Stomach smooth muscle (tissue), 2 donors: Measurements from ENCODE around the gene CDK5R1.

ENCODE experiments used
- H3K27ac ChIP-seq: one replicate; pipeline ENCODE4 v1.7.0; 2013; ENCODE audit warnings: mild to moderate bottlenecking, low read length, inconsistent platforms
- H3K27me3 ChIP-seq, 2 donors: one replicate each; pipeline ENCODE4 v1.7.0; 2013; ENCODE audit warnings: low read length in 2 of 2; ENCODE audit not compliant: insufficient read depth in 2 of 2, control insufficient read depth in 1 of 2
- H3K36me3 ChIP-seq, 2 donors: one replicate each; pipeline ENCODE4 v1.7.0; 2013; ENCODE audit warnings: low read length in 2 of 2; ENCODE audit not compliant: control insufficient read depth in 2 of 2, insufficient read depth in 2 of 2
- H3K4me1 ChIP-seq: one replicate; pipeline ENCODE4 v1.7.0; 2013; ENCODE audit warnings: low read length; ENCODE audit not compliant: control insufficient read depth, insufficient read depth
- H3K4me3 ChIP-seq, 2 donors: one replicate each; pipeline ENCODE4 v1.7.0; 2013; ENCODE audit warnings: low read length in 2 of 2
- H3K9ac ChIP-seq, 2 donors: one replicate each; pipeline ENCODE4 v1.7.0; 2013; ENCODE audit warnings: low read length in 2 of 2, mild to moderate bottlenecking in 1 of 2
- H3K9me3 ChIP-seq, 2 donors: one replicate each; pipeline ENCODE4 v1.7.0; 2013; ENCODE audit warnings: low read length in 2 of 2; ENCODE audit not compliant: control insufficient read depth in 2 of 2
- donor health status: healthy.
- donor health status: Pancreatic carcinoma.

CDK5R1 gene

DNA sequence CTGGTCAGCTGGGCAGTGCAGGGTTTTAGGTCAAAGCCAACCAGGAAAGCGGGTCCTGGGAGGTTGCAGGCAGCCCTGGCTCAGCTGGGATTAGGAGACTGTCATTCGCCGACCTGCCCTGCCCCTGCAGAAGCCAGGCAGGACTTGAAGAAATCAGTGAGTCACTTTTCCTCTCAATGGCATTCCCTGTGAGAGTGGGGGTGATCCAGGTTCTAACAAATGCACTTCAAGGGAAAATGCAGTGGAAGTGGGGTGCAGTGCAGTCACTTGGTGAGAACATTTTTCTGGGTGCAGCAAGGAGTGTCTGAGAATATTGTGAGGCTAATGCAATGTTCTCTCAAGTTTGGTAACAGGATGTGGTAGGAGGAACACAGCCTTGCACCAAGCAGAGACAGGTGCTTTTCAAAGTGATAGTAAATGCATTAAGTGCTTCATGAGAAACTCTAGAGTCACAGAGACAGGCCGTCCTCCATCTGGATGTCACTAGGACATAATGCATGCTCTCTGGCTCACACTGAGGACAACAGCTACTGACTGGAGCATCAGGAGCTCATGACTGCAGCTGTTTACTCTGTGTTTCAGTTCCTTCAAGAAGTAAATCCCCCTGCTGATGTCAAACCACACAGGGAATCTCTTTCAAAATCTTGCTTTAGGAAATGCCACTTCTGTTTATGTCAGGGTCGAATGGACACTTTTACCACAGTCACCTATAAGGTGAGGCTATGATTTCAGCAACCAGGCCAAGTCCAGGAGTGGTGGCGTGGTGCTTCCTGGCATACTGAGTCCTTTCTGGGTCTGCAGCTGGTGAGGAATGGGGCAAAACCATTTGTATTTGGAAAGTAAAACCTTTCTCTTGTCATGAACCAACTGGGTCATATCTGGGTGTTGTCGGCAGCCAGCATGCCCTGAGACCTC is 16.7 kb downstream of the CDK5R1 start:
- Histone ChIP-seq H3K9me3 (no peaks in the 10 kb centered on the region), H3K36me3 (no peaks in the 10 kb centered on the region), H3K9ac (no peak overlapping the region), H3K4me1 (peaks cover 7% of the 10 kb centered on the region), H3K27me3 (no peaks in the 10 kb centered on the region), H3K27ac (no peak overlapping the region), H3K4me3 (no peak overlapping the region)

DNA sequence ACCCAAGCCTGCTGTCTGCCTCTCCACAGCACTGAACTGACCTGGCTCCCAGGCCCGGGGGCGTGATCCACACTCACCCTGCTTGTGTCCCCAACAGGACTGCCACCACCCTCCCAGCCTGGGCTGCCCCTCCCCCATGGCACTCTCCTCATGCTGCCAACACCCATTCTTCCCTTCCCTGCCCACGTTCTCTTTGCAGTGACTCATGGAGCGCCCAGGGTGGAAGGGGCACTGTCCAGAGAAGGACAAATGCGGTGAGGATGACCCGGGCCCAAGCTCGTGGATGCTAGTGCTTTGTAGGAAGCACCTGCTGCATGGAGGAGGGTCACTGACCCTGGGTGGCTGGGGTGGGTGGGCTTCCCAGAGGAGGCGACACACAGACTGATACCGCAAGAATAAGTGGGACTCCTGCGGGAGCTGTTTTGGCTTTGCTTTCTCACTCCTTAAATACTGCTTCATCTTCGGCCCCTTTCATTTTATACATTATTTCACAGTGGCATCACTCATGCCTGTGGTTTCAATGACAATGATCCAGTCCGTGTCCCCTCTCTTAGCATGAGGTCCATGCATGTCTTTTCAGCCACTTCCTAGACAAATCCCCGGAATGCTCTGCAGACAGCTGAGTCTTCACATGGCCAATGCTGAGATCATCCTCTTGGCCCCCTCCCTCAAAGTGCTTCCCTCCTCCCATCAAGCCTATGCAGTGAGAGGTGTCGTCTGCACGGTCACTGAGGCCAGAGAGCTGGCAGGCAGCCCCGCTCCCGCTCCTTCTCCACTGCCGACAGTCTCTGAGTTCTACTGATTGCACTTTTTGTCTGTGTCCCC is 17.6 kb downstream of the CDK5R1 start:
- Histone ChIP-seq H3K27ac (no peak overlapping the region), H3K36me3 (no peaks in the 10 kb centered on the region), H3K9ac (no peak overlapping the region), H3K27me3 (no peaks in the 10 kb centered on the region), H3K9me3 (no peaks in the 10 kb centered on the region), H3K4me3 (no peak overlapping the region), H3K4me1 (peaks cover 7% of the 10 kb centered on the region)

DNA sequence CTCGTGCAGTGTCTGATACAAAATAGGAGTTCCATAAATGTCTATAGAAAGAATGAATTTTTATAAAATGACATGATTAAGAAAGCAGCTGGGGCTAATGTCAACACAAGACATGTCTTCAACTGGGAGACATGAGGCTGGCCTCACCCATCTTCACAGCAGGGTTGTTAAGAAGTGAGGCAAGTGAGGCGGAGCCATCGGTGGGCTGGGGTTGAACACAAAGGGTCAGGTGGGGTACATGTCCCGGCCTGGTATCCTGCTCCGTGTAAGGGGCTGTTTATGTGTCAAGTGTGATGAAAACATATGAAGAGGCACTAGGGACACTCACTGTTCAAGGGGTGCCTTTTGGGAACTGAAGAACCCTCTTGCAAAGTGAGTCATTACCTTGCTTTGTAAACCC is 22.1 kb downstream of the CDK5R1 start:
- Histone ChIP-seq H3K27ac (no peak overlapping the region), H3K4me3 (no peak overlapping the region), H3K9me3 (no peaks in the 10 kb centered on the region), H3K9ac (no peak overlapping the region), H3K36me3 (no peaks in the 10 kb centered on the region), H3K4me1 (peaks cover 7% of the 10 kb centered on the region), H3K27me3 (no peaks in the 10 kb centered on the region)

DNA sequence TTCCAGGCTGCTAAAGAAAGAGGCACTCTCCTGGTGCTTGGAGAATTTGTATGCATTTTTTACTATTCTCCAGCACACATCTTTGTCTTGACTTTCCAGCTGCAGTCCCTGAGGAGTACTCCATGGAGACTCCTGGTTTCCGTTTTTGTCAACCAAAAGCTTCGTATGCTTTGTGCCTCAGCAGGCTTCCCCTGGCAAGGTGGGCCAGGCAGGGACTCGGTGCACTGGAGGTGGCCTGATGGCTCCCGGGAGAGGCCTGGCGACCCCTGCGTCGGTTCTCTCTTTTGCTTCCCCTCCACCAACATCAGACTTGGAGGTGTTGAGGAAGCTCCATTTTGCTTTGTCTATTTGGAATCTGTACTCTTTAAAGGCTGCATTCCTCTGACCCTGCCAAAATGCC is 23.7 kb downstream of the CDK5R1 start:
- Histone ChIP-seq H3K9me3 (no peaks in the 10 kb centered on the region), H3K27me3 (no peaks in the 10 kb centered on the region), H3K27ac (no peak overlapping the region), H3K36me3 (no peaks in the 10 kb centered on the region), H3K4me1 (no peaks in the 10 kb centered on the region), H3K9ac (no peak overlapping the region), H3K4me3 (no peak overlapping the region)

DNA sequence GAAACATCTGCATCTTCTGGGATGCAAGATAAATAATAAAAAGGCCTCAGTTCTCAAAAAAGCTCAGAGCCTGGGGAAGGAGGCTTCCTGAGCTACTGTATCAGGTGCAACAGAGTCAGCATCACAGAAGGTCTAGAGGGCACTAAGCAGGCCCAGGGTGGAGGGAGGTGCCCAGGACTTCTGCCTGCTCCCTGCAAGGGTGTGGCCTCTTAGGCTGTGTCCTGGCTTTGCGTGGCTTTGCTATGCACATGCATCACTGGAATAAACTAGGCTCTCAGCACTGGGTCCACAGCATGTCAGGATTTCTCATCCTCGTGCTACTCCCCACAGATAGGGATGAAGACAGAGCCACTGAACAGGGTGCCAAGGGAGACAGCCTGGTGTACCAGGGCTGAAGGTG is 25.5 kb downstream of the CDK5R1 start:
- no peaks in the 10 kb centered on the region for H3K36me3 ChIP-seq
- H3K9ac ChIP-seq: no peak overlapping the region
- H3K27ac ChIP-seq: no peak overlapping the region
- no peaks in the 10 kb centered on the region for H3K4me1 ChIP-seq
- no peaks in the 10 kb centered on the region for H3K9me3 ChIP-seq
- H3K27me3 ChIP-seq: no peaks in the 10 kb centered on the region
- no peak overlapping the region for H3K4me3 ChIP-seq

DNA sequence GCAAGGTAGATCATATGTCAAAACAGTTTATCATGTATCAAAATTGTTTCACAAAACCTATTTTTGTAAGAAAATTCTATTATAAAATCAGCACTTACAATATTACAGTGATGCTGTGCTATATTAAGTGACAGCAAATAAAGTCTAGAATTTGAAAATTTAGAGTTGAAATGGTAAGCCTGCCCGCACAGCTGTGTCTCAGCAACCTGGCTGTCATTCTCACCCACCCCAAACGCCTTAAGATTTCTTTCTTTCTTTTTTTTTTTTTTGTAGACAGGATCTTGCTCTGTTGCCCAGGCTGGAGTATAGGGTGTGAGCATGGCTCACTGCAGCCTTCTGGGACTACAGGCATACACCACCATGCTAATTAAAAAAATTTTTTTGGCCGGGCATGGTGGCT is 26.8 kb downstream of the CDK5R1 start:
- H3K27me3 ChIP-seq: no peaks in the 10 kb centered on the region
- H3K4me1 ChIP-seq: no peaks in the 10 kb centered on the region
- H3K4me3 ChIP-seq: no peak overlapping the region
- H3K36me3 ChIP-seq: no peaks in the 10 kb centered on the region
- H3K9me3 ChIP-seq: no peaks in the 10 kb centered on the region
- no peak overlapping the region for H3K27ac ChIP-seq
- H3K9ac ChIP-seq: no peak overlapping the region

DNA sequence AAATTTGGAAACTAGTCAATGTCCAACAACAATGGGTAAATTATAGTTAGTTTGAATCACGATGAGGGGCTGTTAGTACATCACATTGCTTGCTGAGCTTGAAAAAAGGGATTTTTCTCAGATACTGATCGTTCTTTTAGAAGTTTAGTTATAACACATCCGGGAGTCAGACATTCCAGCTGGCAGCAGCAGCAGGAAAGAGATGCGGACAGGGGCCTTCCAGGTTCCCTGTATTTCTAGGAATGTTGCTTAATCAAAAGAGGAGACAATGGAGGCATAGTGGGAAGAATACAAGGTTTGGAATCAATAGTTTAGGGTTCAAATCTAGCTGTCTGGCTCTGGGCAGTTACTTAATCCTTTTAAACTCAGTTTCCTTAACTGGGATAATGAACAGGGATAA is 27.8 kb downstream of the CDK5R1 start:
- H3K27ac ChIP-seq: no peak overlapping the region
- no peak overlapping the region for H3K4me3 ChIP-seq

DNA sequence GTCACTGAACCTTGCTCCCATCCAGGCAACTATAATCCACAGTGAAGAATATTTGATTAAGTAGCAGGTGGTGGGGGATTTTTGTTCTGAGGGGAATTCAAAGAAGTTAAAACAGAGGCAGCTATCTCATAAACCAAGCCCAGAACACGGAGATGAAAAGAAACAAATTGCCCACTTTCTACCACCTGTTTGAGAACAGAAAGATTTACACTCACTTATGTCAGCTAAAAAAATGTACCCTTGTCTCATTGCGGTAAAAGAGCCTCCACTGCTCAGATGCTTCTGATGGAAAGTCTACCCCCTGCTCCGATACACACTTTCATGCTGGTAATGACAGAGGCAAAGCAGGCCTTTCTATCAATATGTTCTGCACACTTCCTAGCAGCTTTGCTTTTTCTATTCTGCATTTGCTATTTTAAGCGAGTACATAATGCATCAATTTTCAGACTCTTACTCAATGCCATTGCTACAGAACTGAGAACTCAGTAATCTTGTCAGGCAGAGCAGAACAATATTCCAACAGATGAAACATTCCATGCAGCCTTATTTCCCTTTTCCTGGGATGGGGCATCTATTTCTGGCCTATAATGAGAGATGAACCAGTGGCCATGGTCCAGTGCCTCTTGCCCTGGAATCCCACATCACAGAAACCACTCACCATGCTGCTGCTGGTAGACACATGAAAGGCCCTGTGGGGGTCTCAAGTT is 29.0 kb downstream of the CDK5R1 start:
- no peaks in the 10 kb centered on the region for H3K9me3 ChIP-seq
- no peaks in the 10 kb centered on the region for H3K27me3 ChIP-seq
- H3K9ac ChIP-seq: no peak overlapping the region
- H3K27ac ChIP-seq: no peak overlapping the region
- no peaks in the 10 kb centered on the region for H3K36me3 ChIP-seq
- no peak overlapping the region for H3K4me3 ChIP-seq
- peaks cover 11% of the 10 kb centered on the region for H3K4me1 ChIP-seq

More for the DNA sequence above, 27.8 kb downstream of the CDK5R1 start:
- Histone ChIP-seq H3K9ac (no peak overlapping the region), H3K27me3 (no peaks in the 10 kb centered on the region), H3K9me3 (no peaks in the 10 kb centered on the region), H3K36me3 (no peaks in the 10 kb centered on the region), H3K4me1 (peaks cover 6% of the 10 kb centered on the region)

DNA sequence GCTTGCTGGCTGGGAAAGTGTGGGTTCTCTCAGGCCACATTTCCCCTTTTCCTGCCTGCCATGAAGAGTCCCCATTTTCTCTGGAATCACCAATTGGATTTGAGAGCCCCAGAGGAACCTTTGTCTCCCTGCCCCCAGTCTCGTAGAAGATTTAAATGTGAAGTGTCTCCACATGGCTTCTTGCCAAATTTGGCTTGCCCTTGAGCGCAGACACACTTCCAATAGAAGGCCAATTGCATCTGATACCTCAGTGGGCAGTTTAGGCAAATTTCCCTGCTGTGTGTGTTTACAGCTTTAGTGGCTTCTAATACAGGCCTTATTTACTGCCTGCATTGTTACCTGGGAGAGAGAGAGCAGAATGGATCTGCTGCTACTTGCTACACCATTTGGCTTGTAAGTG is 29.7 kb downstream of the CDK5R1 start:
- H3K9me3 ChIP-seq: no peaks in the 10 kb centered on the region
- H3K27ac ChIP-seq: no peak overlapping the region
- H3K27me3 ChIP-seq: no peaks in the 10 kb centered on the region
- H3K4me3 ChIP-seq: no peak overlapping the region
- peaks cover 11% of the 10 kb centered on the region for H3K4me1 ChIP-seq
- no peaks in the 10 kb centered on the region for H3K36me3 ChIP-seq
- H3K9ac ChIP-seq: no peak overlapping the region

DNA sequence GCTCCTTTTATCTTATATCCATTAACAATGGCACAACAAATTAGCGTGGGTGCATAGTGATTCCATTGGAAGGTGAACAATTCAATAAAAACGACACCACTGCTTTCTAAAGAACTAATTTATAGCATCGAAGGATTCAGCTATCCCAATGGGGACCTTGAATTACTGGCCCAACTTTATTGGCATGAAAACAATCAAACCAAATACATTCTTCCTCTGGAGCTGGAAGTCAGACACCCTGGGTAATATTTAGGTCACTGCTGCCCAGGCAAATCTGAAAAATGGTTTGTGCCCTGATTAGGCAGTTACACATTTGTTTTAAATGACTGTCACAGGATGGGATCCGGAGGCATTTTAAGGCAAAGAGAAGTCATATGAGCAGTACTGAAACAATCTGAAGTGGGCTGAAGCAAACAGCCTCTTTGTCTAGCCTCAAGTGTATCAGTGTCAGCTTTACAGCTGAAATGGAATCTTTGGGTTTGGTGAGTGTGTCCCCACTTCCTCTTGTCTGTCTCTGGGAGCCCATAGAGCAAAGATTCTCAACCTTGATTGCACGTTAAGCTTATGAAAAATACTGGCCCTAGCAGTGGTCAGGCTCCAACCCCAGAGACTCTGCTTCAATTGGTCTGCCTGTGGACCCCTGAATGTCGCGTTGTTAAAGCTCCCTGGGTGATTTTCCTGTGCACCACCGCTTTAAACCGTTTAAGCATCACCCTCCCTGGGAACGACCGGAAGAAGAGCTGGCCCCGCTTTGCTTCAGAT is 30.3 kb downstream of the CDK5R1 start:
- no peak overlapping the region for H3K27ac ChIP-seq
- H3K9ac ChIP-seq: no peak overlapping the region
- no peaks in the 10 kb centered on the region for H3K36me3 ChIP-seq
- no peaks in the 10 kb centered on the region for H3K9me3 ChIP-seq
- H3K27me3 ChIP-seq: no peaks in the 10 kb centered on the region
- peaks cover 11% of the 10 kb centered on the region for H3K4me1 ChIP-seq
- H3K4me3 ChIP-seq: no peak overlapping the region
